H9 (cell line): ENCODE results near the gene ST6GAL1. TPM values are rescaled to one million over a fixed set of nuclear protein-coding genes. Genes with fewer than 3 reads are reported as not detected.

ENCODE experiments used
- DNase-seq: peaks from one replicate; pipeline ENCODE4 v3.0.0-alpha.2; 2017
- H2AFZ ChIP-seq: one replicate; pipeline ENCODE4 v1.6.1; 2013; ENCODE audit warnings: mild to moderate bottlenecking, low read length, control low read depth, moderate library complexity
- H2AK5ac ChIP-seq: 2 replicates; pipeline ENCODE4 v1.6.1; 2013; ENCODE audit warnings: low read length, control low read depth, mixed read lengths; ENCODE audit not compliant: insufficient read length
- H2BK120ac ChIP-seq: one replicate; pipeline ENCODE4 v1.6.1; 2013; ENCODE audit warnings: low read depth, mild to moderate bottlenecking, low read length, control low read depth, inconsistent platforms; ENCODE audit not compliant: poor library complexity, severe bottlenecking
- H2BK12ac ChIP-seq: 2 replicates; pipeline ENCODE4 v1.6.1; 2013; ENCODE audit warnings: low read length, control low read depth, mixed read lengths, low read depth; ENCODE audit not compliant: insufficient read length
- H2BK15ac ChIP-seq: 2 replicates; pipeline ENCODE4 v1.6.1; 2013; ENCODE audit warnings: low read depth, low read length, control low read depth
- H2BK20ac ChIP-seq: one replicate; pipeline ENCODE4 v1.6.1; 2013; ENCODE audit warnings: low read depth, mild to moderate bottlenecking, low read length, control low read depth, inconsistent platforms; ENCODE audit not compliant: poor library complexity, severe bottlenecking
- H2BK5ac ChIP-seq: 2 replicates; pipeline ENCODE4 v1.6.1; 2013; ENCODE audit warnings: low read length, control low read depth, mixed read lengths; ENCODE audit not compliant: insufficient read length
- H3K14ac ChIP-seq: 2 replicates; pipeline ENCODE4 v1.6.1; 2013; ENCODE audit warnings: low read length, control low read depth; ENCODE audit not compliant: insufficient read depth
- H3K18ac ChIP-seq: 2 replicates; pipeline ENCODE4 v1.6.1; 2013; ENCODE audit warnings: low read depth, mild to moderate bottlenecking, mixed read lengths, low read length, control low read depth; ENCODE audit not compliant: insufficient read length
- H3K23ac ChIP-seq: 2 replicates; pipeline ENCODE4 v1.6.1; 2013; ENCODE audit warnings: low read length, control low read depth, mixed read lengths, low read depth; ENCODE audit not compliant: insufficient read length
- H3K23me2 ChIP-seq: 2 replicates; pipeline ENCODE4 v1.6.1; 2013; ENCODE audit warnings: low read depth, mild to moderate bottlenecking, mixed read lengths, low read length, control low read depth; ENCODE audit not compliant: insufficient read length, poor library complexity, severe bottlenecking
- H3K27ac ChIP-seq: 2 replicates; pipeline ENCODE4 v1.5.1; 2013; ENCODE audit warnings: low read length, control low read depth, mixed read lengths, low read depth; ENCODE audit not compliant: insufficient read length
- H3K27me3 ChIP-seq: 2 replicates; pipeline ENCODE4 v1.6.1; 2013; ENCODE audit warnings: low read length, control low read depth, inconsistent platforms; ENCODE audit not compliant: insufficient read depth
- H3K4ac ChIP-seq: 2 replicates; pipeline ENCODE4 v1.6.1; 2013; ENCODE audit warnings: low read depth, mild to moderate bottlenecking, control low read depth, inconsistent platforms, low read length, moderate library complexity
- H3K4me1 ChIP-seq: 2 replicates; pipeline ENCODE4 v1.6.1; 2013; ENCODE audit warnings: low read length, control low read depth, inconsistent platforms; ENCODE audit not compliant: insufficient read depth
- H3K4me2 ChIP-seq: 2 replicates; pipeline ENCODE4 v1.6.1; 2013; ENCODE audit warnings: low read length, control low read depth, mixed read lengths; ENCODE audit not compliant: insufficient read length, insufficient read depth
- H3K56ac ChIP-seq: 2 replicates; pipeline ENCODE4 v1.6.1; 2013; ENCODE audit warnings: low read depth, mild to moderate bottlenecking, mixed read lengths, low read length, control low read depth; ENCODE audit not compliant: insufficient read length
- H3K79me1 ChIP-seq: 2 replicates; pipeline ENCODE4 v1.6.1; 2013; ENCODE audit warnings: low read depth, mild to moderate bottlenecking, moderate library complexity, low read length, control low read depth, inconsistent platforms; ENCODE audit not compliant: insufficient read depth, poor library complexity, severe bottlenecking
- H3K79me2 ChIP-seq: 2 replicates; pipeline ENCODE4 v1.6.1; 2013; ENCODE audit warnings: low read length, control low read depth, inconsistent platforms; ENCODE audit not compliant: insufficient read depth
- H3K9ac ChIP-seq: 2 replicates; pipeline ENCODE4 v1.6.1; 2013; ENCODE audit warnings: low read length, control low read depth, mixed read lengths; ENCODE audit not compliant: insufficient read length; ENCODE audit errors: extremely low read depth
- H3K9me3 ChIP-seq: one replicate; pipeline ENCODE4 v1.6.1; 2013; ENCODE audit warnings: low read depth, low read length, inconsistent platforms; ENCODE audit not compliant: control insufficient read depth
- H3T11ph ChIP-seq: one replicate; pipeline ENCODE4 v1.6.1; 2013; ENCODE audit warnings: mild to moderate bottlenecking, low read length, control low read depth, inconsistent platforms
- H4K20me1 ChIP-seq: one replicate; pipeline ENCODE4 v1.6.1; 2013; ENCODE audit not compliant: control insufficient read depth, insufficient read length, insufficient read depth
- H4K5ac ChIP-seq: 2 replicates; pipeline ENCODE4 v1.6.1; 2013; ENCODE audit warnings: low read depth, mild to moderate bottlenecking, mixed read lengths, low read length, control low read depth; ENCODE audit not compliant: insufficient read length
- H4K8ac ChIP-seq: replicated peaks from 2 replicates; pipeline ENCODE4 v1.6.1; 2013; ENCODE audit warnings: low read length, control low read depth, mixed read lengths, low read depth; ENCODE audit not compliant: insufficient read length
- H4K91ac ChIP-seq: 2 replicates; pipeline ENCODE4 v1.6.1; 2013; ENCODE audit warnings: low read depth, mild to moderate bottlenecking, moderate library complexity, mixed read lengths, low read length, control low read depth; ENCODE audit not compliant: insufficient read length
- H3K27ac Mint-ChIP-seq, 3 experiments: 2 replicates in 2 of 3; 3 replicates in 1 of 3; pipeline ENCODE4 v1.8.0; 2020 to 2021; ENCODE audit warnings: mixed read lengths in 3 of 3, mild to moderate bottlenecking in 1 of 3, moderate library complexity in 1 of 3
- H3K27me3 Mint-ChIP-seq: 2 replicates; pipeline ENCODE4 v1.8.0; 2021; ENCODE audit warnings: low read depth, mild to moderate bottlenecking, moderate library complexity, mixed read lengths
- H3K36me3 Mint-ChIP-seq, 3 experiments: 2 replicates in 2 of 3; 3 replicates in 1 of 3; pipeline ENCODE4 v1.8.0; 2020 to 2021; ENCODE audit warnings: low read depth in 3 of 3, mixed read lengths in 3 of 3; ENCODE audit not compliant: insufficient read depth in 1 of 3
- H3K4me1 Mint-ChIP-seq, 2 experiments: 2 replicates each; pipeline ENCODE4 v1.8.0; 2020; ENCODE audit warnings: mixed read lengths in 2 of 2
- H3K4me3 Mint-ChIP-seq, 2 experiments: 2 replicates in 1 of 2; 3 replicates in 1 of 2; pipeline ENCODE4 v1.8.0; 2020 to 2021; ENCODE audit warnings: mild to moderate bottlenecking in 2 of 2, mixed read lengths in 2 of 2, moderate library complexity in 1 of 2
- H3K9me3 Mint-ChIP-seq, 2 experiments: 2 replicates in 1 of 2; 3 replicates in 1 of 2; pipeline ENCODE4 v1.8.0; 2020; ENCODE audit warnings: mild to moderate bottlenecking in 2 of 2, mixed read lengths in 2 of 2, moderate library complexity in 1 of 2
- CTCF ChIP-seq: fragments of 200-600 bp; sonication (generic); conservative IDR thresholded peaks from 3 replicates; pipeline ENCODE4 v1.8.0; 2021; ENCODE audit warnings: antibody characterized with exemption, mild to moderate bottlenecking
- WGBS: extraction: QIAGEN DNeasy Blood & Tissue Kit; methylation state at CpG from one replicate; pipeline ENCODE4 v1.1.7; 2013; ENCODE audit warnings: missing lambda C conversion rate, low lambda C conversion rate, mixed read lengths; ENCODE audit not compliant: insufficient read length; ENCODE audit errors: extremely low coverage; 5-methylcytosine and 5-hydroxymethylcytosine counted together
- total RNA-seq: library from RNA; stranded (reverse); gene quantifications from 2 replicates; pipeline ENCODE4 v1.2.1, GENCODE V29; 2021

ST6GAL1 gene
- total RNA-seq, 1 experiment from 2014 or later = 139 TPM

GRCh38 chr3:187069857-187070516 lies 139.7 kb downstream of the ST6GAL1 start:
- TF ChIP-seq CTCF = no peak
- peak overlapping the region in 1 of 3 experiments; percentile 43; a peak in 2 of 7 replicates for H3K27ac Mint-ChIP-seq
- H2BK15ac ChIP-seq = no peak overlapping the region

More at GRCh38 chr3:187069857-187070516, 139.7 kb downstream of the ST6GAL1 start:
- Histone ChIP-seq H3K79me1 (no peaks in the 10 kb centered on the region), H4K20me1 (no peaks in the 10 kb centered on the region), H3K9me3 (no peaks in the 10 kb centered on the region), H3T11ph (no peak overlapping the region), H2AK5ac (no peak overlapping the region), H2AFZ (no peak overlapping the region), H4K8ac (no peak overlapping the region), H2BK120ac (no peak overlapping the region), H3K18ac (no peak overlapping the region), H2BK20ac (no peak overlapping the region), H4K91ac (no peak overlapping the region), H4K5ac (no peak overlapping the region), H2BK5ac (no peak overlapping the region), H3K4me1 (peaks cover 5% of the 10 kb centered on the region; the same call in 1 of the 2 replicates), H3K27me3 (no peaks in the 10 kb centered on the region), H3K79me2 (no peaks in the 10 kb centered on the region), H3K23me2 (no peaks in the 10 kb centered on the region), H3K23ac (no peak overlapping the region), H3K56ac (no peak overlapping the region), H3K9ac (no peak overlapping the region), H3K27ac (no peak overlapping the region), H3K4ac (no peak overlapping the region), H3K14ac (no peak overlapping the region), H2BK12ac (no peak overlapping the region), H3K4me2 (no peak overlapping the region)
- H3K36me3 Mint-ChIP-seq = peaks cover 45 to 67% (median 63%) of the 10 kb centered on the region in 3 experiments
- no peak overlapping the region for H3K4me3 Mint-ChIP-seq
- DNase-seq = no peak
- H3K4me1 Mint-ChIP-seq = peaks cover 22 to 26% of the 10 kb centered on the region in 2 experiments
- no CpG with 5 or more reads among the region's 7 CpGs for WGBS
- H3K27me3 Mint-ChIP-seq = no peaks in the 10 kb centered on the region
- H3K9me3 Mint-ChIP-seq = no peaks in the 10 kb centered on the region
